HG03280 (cell line): ENCODE results near the gene PXDN.

Source experiments
- ATAC-seq: cut with Tn5 transposase; IDR thresholded peaks from one replicate; pipeline ENCODE4 v1.9.1; 2021; ENCODE audit warnings: mild to moderate bottlenecking, moderate library complexity; ENCODE audit not compliant: unreplicated experiment

Gene PXDN

DNA sequence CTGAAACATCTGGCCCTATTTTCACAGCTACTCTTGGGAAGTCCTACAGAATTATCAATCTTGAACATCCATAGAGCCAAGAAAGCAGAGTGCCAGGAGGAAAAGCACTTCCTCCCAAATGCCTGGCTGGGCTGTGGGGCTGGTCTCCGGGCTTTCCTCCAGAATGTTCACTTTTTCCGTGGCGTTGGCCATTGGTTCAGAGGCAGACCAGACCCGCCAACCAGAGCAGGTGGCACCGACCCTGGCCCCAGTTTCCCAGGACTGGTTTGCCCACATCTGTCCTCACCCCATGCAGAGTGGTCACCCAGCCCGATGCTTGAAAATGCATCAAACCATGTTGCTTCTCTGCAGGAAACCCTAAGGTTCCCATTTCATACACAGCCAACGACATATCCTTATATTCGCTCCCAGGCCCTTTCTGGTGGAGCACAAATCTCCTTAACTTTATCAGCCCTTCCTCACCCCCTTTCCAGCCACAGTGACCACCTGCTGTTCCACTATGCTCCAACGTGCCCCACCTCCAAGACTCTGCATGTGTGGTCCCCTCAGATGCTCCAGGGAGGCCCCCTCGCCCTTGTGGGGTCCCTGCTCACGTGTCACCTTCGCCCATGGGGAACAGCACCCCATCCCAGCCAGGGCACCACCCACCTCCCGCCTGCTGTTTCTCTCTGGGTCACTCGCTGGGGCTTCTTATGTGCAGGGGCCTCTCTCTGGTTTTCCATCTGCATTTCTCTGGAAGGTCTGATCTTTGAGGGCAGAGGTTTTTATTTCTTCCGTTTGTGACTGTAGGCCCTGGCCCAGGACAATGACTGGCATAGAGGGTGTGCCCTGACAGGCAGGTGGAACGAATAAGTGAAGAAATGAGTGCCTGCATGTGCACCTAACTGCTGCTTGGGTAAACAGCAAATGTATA, 92.9 kb downstream of the PXDN start:
- ATAC-seq: no peak

DNA sequence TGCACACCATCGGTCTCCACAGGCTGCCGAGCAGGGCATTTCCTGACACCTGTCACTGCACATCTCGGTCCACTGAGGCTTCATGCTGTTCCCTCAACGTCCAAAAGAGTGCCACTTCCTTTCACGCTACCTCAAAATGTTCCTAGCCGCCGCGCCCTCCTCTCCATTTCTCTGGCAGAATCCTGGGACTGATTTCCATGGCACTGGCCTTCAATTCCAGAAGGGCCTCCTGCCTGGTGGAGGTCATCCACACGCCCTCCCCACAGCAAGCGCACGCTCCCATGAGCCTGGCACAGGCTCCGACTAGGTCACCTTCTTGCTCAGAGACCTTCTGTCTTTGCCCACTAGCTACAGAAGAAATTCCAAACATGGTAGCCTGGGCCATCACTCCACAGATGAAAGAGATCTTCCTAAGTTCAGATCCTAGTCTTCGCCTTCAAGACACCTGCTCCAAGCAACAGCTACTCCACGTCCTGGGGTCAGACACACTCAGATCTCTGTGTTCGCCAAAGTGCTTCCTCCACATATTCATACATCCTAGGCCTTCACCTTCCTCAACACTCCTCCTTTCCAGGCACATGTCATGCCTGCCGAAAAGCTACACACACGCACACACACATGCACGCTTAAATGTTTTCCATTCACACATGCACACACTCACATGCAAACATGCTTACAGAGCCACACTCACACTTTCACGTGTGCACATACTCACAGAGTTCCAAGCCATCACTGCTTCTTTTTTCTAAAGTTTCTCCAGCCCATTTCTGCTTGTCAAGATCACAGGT, 94.0 kb downstream of the PXDN start:
- no peak for ATAC-seq

DNA sequence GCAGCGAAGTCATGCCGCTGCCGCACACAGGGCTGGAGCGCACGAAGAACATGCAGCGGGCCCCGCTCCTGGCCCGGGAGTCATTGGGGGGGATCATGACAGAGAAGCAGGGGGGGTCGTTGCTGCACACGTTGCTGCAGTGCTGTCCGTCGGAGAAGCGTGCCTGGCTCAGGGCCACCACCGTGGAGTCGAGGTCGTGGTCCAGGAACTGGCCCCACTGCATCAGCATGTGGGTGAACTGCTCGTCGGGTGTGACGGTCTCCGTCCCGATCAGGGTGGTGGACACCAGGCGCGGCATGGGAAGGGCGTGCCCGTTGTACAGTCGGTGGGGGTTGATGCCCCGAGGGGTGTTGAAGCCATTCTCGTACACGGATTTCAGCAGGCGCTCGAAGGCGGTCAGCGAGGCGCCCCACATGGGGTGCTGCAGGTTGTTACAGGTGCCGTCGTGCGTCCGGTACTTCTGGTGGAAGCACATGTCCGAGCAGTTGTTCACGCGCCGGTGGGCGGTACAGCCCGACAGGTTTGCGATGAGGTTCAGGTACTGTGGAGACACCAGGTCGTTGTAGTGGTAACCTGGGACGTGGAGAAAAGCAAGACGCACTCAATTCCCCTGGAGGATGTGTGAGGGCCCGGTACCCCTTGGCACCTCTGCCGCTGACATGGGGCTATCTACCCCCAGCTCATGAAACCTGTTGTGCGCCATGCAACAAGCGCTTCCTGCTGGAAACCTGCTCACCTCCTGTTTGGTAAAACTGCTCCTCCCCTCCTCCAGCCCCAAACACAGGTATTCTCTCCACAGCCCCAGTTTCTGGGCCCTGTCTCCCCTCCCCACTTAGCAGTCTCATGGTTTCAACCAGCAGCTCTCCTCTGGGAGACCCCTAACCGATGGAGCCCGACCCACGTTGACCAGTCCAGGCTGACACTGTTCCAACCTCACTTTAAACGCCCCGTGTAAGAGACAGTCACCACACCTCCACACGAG, 94.9 kb downstream of the PXDN start:
- no peak for ATAC-seq

DNA sequence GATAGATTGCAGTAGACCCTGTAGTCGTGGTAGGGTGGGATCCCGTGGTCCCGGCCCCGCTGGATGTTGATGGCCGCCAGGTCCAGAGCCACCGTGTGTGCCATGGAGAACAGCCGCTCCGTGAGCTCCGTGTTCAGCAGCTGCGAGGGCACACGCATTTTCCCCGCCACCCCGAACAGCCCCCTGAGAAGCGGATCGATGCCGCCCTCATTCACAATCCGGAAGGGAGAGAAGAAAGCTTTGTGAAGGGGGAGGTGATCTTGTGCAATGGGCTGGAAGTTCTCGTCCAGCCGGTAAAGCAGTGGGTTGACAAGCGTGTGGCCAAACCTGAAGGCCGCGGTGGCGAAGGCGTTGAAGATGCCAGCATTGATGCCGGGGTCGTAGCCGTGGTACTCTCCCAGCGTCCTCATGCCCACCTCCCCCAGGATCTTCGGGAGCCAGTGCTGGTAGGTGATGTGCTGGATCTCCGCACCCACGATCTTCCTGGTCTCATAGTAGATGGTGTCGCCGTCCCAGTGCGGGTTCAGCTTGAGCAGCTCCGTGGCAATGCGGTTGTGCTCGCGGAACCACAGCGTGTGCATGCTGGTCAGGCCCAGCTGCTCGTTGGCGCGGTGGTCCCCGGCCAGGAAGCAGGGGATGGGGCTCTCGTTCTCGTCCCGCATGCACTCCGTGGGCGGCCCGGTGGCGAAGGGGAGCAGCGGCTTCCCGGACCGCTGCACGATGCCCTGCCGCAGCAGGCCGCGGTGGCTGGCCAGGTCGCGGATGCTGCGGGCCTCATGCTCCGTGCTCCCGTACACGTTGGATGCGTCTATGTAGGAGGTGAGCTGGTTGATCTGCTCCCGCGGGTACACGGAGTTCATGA, 95.8 kb downstream of the PXDN start:
- no peak for ATAC-seq

DNA sequence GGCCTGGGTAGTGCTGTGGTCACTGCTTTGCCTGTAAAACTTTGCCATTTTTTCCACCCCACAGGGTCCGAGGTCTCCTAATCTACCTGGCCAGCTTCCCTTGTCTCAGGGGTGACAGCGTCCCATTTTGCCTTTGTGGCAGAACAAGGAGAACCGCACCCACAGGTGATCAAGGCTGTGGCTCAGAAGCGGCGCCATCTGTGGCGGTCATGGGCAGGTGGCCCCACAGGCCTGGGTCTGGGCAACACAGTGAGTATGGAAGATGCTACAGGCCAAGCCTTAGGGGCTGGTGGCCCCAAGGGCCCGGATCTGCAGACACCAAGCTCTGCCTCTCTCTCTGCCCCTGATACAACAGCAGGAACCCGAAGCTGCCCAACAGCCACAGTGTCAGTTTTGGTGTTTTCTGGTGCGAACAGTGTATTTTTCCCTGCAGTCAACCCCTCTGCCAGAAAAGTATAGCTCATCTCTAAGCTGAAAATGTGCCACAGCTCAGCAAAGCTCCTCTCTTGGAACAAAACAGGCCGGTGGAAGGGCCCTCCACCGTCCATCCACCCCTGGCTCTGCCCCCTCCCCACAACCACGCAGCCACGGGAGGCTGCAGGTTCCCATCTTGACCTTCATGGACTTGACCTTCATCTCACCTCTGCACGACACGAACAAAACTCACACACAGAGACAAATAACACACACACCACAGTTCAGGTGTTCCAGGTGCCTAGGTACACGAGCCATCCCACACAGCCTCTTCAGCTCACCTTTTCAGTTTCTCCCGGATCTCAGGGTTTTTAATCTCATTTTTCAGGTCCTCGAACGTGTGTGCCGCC, 96.7 kb downstream of the PXDN start:
- ATAC-seq: no peak

DNA sequence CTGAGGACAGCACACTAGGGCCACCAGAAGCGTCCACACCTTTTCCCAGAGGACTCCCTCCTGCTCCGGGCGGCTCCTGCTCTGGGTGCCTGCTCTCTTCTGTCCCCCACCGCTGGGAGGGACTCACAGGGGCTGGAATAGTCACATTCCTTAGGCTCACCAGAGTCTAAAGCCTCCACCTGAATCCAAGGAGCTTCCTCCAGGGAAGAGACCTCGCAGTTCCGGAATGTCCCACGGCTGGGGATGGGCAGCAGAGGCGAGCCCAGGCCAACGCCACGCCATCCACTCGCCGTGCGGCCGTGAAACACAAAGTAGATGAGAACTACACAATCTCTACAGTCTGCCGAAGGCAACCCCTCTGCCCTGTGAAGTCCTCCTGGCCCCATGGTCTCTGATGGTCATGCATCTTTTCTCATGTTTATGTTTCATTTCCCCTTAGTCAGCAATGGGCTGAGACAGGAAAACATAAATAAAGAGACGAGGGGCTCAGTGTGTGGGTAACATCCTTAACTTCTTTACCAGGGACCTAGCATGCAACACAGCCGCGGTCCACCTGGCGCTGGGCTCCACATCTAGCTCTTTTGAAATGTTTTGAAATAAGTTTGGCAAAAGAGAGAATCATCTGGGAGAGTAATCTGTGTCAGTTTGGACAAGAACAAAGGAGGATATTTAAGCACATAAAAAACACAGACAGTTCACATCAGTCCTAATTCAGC, 98.4 kb downstream of the PXDN start:
- ATAC-seq: no peak

DNA sequence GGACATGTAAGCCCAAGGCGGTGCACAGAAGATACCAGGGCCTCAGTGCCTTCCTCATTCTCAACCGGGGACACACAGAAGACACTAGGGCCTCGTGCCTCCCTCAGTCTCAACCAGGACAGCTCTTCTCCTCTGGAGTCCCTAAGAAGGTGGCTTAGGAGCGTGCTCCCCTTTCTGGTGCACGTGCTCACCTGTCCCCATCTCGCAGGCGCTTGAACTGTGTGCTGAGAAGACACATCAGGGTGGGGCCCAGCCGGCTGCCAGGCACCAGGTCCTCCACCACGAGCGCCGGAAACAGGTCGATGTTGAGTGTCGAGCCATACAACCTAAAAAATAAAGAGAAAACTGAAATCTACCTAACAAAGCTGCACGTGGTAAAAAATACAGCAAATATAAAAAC, 99.9 kb downstream of the PXDN start:
- ATAC-seq: no peak

DNA sequence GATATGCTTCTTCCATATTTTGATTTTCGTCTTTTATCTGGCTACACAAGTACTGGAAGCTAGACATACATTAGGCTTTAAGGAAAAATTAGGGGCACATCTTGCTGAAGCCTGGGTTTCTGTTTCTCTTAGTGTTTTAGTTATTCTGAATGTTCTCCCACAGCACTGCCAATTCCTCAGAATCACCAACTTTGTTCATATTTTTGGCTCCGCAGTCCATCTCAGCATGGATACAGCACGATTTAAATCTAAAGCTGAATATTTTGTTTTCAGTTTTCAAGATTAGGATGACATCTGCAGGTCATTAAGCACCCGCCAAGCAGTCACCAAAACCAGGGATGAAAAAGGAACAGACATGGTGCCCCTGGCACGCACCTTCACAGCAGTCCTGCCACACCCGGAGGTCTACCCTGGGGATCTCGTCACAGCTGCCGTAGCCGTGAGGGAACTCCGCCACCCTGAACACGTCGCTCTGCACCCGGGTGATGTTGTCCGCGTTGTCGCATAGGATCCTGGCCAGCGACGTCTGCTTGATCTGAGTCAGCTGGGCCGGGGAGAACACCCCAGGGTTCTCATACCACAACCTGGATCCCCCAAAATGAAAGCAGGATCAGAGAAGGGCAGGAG, 101.2 kb downstream of the PXDN start:
- no peak for ATAC-seq

DNA sequence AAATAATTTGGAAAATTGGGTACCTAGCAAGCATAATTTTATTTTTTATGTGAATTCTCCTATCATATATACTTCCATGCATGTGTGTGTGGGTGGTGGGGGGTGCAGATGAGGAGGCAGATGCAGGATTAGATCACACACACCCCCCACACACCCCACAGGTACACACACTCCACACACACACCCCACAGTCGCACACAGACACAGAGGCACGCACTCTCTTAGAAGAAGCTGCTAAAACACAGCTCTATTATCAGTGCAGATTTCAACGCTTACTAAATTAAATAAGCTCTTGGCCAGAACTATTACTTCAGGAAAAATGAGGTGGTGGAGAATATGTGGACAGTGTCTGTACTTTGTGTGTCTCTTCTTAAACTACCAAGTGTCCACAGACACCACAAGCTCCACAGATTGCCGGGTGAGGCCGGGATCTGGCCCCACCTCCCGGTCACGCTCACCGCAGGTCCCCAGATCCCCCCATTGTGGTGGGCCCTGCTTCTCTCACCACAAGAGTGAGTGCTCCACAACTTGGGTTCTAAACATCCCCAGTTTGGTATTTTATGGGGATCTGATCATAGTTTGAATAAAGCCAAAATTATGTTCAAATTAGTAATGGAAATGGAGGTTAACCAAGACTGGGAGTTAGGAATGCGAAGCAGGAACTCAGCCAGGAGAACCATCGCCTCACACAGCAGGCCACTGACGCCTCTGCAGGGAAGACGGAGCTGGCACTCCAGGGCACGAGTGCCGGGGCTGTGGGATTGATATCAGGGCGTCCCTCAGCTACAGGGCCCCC, 102.1 kb downstream of the PXDN start:
- ATAC-seq: no peak

DNA sequence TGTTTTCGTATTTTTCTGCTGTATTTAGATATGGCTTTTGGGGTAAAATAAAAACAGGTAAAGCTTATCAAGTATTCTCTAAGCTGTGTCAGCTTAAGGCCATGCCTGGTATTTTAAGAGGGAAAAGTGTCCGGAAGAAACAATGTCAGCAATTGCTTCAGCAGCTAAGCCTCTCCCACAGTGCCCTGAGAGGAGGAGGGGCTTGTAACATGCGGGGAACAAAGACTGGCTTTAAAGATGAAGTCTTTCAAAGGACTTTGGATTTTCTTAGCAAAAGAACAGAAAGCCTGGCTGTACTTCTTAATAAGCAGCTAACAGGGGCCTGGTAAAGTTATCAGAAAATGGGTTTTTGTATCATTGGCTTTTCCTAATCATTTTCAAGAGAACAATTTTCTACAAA, 102.8 kb downstream of the PXDN start:
- ATAC-seq: no peak

DNA sequence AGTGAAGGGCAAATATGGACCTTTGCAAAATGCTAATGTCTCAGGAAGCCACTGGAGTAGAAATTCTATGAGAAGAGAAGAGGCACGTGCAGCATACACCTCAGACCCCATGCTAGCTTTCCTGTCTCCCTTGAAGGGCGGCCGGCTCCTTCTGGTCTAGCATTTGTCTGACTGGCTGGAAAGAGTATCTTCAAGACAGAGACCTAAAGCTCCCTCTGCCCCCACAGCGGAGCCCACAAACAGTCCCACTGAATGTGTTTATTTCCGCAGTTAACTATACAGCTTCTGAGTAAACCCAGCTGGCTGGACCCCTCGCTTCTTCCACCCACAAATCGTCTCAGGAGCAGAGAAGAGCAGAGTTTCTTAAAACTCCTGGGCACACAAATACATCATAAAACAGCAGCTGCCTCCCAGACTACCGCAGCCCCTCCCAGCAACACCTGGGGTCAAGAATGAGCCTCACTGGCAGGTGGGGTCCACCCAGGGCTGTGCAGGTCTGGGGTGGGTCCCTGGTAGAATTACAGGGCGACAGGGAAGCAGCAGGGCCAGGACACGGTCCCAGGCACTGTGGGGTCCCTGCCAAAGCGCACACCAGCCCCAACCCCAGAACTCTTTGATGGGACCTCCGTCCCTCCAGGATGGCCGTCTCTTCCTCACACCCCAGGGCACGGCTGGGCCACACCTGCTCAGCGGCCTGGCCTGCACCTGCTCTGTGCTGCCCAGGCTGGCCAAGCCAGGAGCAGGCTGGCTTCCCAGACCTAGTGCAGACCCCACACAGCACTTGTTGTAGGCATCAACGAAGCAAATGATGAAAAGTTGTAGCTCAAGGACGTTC, 103.8 kb downstream of the PXDN start:
- no peak for ATAC-seq

DNA sequence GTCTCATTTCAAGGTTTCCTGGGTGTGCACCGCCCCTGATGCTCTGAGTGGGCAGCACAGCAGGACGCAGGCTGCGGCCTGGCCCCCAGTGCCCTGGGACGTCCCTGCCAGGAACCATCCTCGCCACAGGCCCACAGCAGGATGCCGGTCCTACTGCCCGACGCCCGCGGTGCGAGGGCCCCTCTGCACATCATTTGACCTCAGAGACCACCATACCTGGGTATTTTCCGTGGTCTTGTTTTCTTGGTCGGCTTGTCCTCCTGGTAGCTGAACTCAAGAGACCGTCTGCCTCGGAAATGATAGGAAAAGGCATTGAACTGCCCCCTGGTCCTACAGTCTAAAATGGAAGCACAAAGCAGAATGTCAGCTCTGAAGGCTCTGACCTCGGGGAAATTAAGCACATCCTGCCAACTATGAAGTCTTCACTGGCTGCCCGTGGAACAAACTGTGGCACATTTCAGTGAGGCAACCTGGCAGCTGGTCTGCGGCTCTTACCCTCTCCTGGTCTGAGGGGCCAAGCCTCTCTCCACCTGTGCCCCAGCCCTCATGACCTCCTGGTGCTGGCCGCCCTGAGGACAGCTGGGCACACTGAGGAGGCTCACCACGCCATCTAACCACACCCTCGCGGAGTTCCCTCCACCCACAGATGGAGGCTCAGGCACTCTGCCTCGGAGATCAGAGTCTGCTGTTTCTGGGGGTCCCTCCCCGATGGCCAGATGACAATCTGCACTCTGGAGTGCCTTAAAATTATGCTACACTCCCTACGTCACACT, 105.0 kb downstream of the PXDN start:
- ATAC-seq: no peak

DNA sequence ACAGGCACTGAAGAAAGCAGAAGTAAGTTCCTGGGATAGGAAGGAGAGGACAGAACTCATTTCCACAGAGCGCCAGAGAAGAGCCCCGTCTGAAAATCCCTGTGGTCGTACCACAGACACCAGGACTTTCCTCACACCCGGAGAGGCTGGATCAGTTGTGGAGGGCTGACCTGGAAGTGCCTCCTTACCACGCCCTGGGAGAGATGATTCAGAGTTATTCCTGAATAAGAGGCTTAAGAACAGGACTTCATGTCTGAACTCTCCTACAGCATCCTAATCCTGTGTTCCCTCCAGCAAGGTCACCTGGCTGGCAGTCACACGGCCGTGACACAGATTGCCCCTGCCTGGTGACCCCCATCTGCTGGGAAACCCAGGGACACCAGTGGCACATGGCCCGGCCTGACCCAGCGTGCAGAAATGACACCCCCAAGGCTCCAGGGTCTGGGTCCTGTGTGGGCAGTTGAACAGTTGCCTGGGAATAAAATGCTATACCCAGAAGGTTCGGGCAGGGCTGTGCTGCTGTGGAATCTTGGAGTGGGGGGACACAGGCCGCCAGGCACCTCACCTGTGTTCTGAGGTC, 105.9 kb downstream of the PXDN start:
- ATAC-seq: no peak

DNA sequence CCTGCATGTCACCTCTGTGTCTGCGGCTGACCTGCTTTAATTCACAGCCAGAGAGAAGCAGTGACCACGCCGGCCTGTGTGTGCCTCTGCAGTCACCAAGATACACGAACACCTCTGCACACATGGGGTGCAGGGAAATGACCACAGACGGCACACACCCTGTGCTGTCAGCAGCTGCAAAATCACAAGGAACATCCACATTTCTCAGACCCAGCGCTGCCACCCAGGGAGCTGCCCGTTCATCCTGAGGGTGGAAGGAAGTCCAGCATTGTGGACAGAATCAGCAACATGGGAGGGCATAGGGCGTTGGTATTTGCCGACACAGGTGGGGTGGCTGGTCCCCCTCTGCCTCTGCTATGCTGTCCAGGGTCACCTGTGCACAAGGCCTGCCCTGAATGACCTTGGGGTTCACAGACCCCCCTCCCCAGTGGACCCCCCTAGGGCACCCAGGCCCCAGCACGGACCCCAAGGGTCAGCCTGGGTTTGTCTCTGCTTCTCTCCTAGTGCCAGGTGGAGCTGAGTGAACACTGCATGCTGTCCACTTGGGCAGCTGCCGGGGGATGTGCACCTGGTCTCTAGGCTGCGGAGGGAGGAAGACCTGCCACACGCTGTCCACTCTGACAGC, 107.4 kb downstream of the PXDN start:
- ATAC-seq: no peak

DNA sequence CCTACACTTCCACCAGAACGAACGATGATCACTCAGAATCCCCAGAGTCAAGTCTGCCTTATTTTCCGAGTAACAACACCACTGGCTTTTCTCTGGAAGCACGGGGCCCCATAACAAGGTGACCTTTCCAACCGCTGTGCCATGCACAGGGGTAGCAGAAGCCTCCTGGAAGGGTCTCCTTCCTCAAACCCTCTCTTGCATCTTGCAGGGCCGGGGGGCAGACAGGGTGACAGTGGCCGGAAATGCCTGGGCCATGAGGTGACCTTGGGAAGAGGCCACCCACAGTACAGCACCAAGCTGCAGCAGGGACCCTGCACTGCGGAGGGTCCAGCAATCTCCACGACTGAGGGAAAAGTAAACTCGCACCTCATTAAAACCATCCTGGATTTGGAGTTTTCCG, 108.5 kb downstream of the PXDN start:
- no peak for ATAC-seq
